NCI-H82 (cell line): ENCODE results near the gene KRCC1.

ENCODE experiments used
- DNase-seq: peaks from one replicate; lab custom pipeline; 2025; lab: John Stamatoyannopoulos, UW

Gene KRCC1

GRCh38 chr2:88055371-88056128 is at the start of gene KRCC1:
TSS of gene KRCC1 (minus strand) at chr2:88055783. CDS start at chr2:88028563, 27,220 bp downstream.
- peak; percentile 98 for DNase-seq

- DNase-seq: no peak
These were observed 44.9 kb upstream of the KRCC1 start for GRCh38 chr2:88100489-88100858.

- DNase-seq: peak; percentile 50
These were observed 44.4 kb upstream of the KRCC1 start for GRCh38 chr2:88099798-88100488.

GRCh38 chr2:88098558-88098900 is 42.9 kb upstream of the KRCC1 start:
- DNase-seq: no peak

- DNase-seq: no peak
These were observed 42.4 kb upstream of the KRCC1 start for GRCh38 chr2:88097891-88098557.

- no peak for DNase-seq
These were observed 41.6 kb upstream of the KRCC1 start for GRCh38 chr2:88097192-88097591.

GRCh38 chr2:88096708-88097107 is 41.1 kb upstream of the KRCC1 start:
- DNase-seq: no peak

- no peak for DNase-seq
These were observed 39.4 kb upstream of the KRCC1 start for GRCh38 chr2:88095022-88095421.

- no peak for DNase-seq
These were observed 37.2 kb upstream of the KRCC1 start for GRCh38 chr2:88092773-88093172.

- no peak for DNase-seq
These were observed 36.4 kb upstream of the KRCC1 start for GRCh38 chr2:88091943-88092342.

GRCh38 chr2:88090446-88091283 is 35.1 kb upstream of the KRCC1 start:
- DNase-seq: no peak

- no peak for DNase-seq
These were observed 33.4 kb upstream of the KRCC1 start for GRCh38 chr2:88088999-88089398.

GRCh38 chr2:88087763-88088162 is 32.2 kb upstream of the KRCC1 start:
- no peak for DNase-seq

GRCh38 chr2:88087073-88087472 is 31.5 kb upstream of the KRCC1 start:
- DNase-seq: no peak

GRCh38 chr2:88086401-88086800 is 30.8 kb upstream of the KRCC1 start:
- DNase-seq: no peak

GRCh38 chr2:88085602-88086001 is 30.0 kb upstream of the KRCC1 start:
- no peak for DNase-seq

GRCh38 chr2:88085099-88085498 is 29.5 kb upstream of the KRCC1 start:
- DNase-seq: no peak

- no peak for DNase-seq
These were observed 27.2 kb upstream of the KRCC1 start for GRCh38 chr2:88082781-88083180.

- DNase-seq: no peak
These were observed 26.5 kb upstream of the KRCC1 start for GRCh38 chr2:88081924-88082608.

GRCh38 chr2:88080545-88080944 is 25.0 kb upstream of the KRCC1 start:
- DNase-seq: no peak

GRCh38 chr2:88078643-88079172 is 23.1 kb upstream of the KRCC1 start:
- no peak for DNase-seq
